ENCODE results near the gene SLC36A2.
"Not testable (repeated sequence)": the region's sequence is repeated elsewhere in the genome, so short reads cannot be mapped to it uniquely, and the experiment has no call there.

The SLC36A2 gene

GRCh38 chr5:151378616-151379015, 31.3 kb upstream of the SLC36A2 start:
- Histone ChIP-seq H3K4me1 (no peaks in the 10 kb centered on the region), H3K9me3 (no peaks in the 10 kb centered on the region), H3K27me3 (0 out of 2 replicates have a peak, but pooled peaks cover 3% of the 10 kb centered on the region), H3K4me3 (ENCODE audit: low read depth, low read length) (no peak overlapping the region), H3K36me3 (no peaks in the 10 kb centered on the region)
- no peak for TF ChIP-seq CTCF (IDR thresholded peaks at IDR 0.05; ENCODE audit: low read depth, low read length)
- DNase-seq = no peak

GRCh38 chr5:151374539-151374938, 27.2 kb upstream of the SLC36A2 start:
- Histone ChIP-seq H3K9me3 (no peaks in the 10 kb centered on the region), H3K4me1 (no peaks in the 10 kb centered on the region), H3K36me3 (no peaks in the 10 kb centered on the region), H3K27me3 (no peaks in the 10 kb centered on the region), H3K4me3 (ENCODE audit: low read depth, low read length) (no peak overlapping the region)
- no peak for DNase-seq
- no peak for TF ChIP-seq CTCF (IDR thresholded peaks at IDR 0.05; ENCODE audit: low read depth, low read length)

GRCh38 chr5:151367038-151367437, 19.7 kb upstream of the SLC36A2 start:
- not testable (repeated sequence) for H3K4me1 ChIP-seq; H3K36me3 ChIP-seq; H3K27me3 ChIP-seq; H3K9me3 ChIP-seq; H3K4me3 ChIP-seq (ENCODE audit: low read depth, low read length); DNase-seq

- H3K36me3 ChIP-seq = no peaks in the 10 kb centered on the region
- H3K9me3 ChIP-seq = no peaks in the 10 kb centered on the region; the same call in 1 of the 2 replicates
- no peak overlapping the region for H3K4me3 ChIP-seq (ENCODE audit: low read depth, low read length)
- H3K4me1 ChIP-seq = no peaks in the 10 kb centered on the region
- H3K27me3 ChIP-seq = no peaks in the 10 kb centered on the region
- DNase-seq = no peak
- TF ChIP-seq CTCF (IDR thresholded peaks at IDR 0.05; ENCODE audit: low read depth, low read length) = no peak
Observed at GRCh38 chr5:151363673-151364072, 16.3 kb upstream of the SLC36A2 start.

GRCh38 chr5:151362970-151363369, 15.6 kb upstream of the SLC36A2 start:
- no peak for DNase-seq
- no peak overlapping the region for H3K4me3 ChIP-seq (ENCODE audit: low read depth, low read length)
- no peaks in the 10 kb centered on the region for H3K4me1 ChIP-seq
- no peaks in the 10 kb centered on the region for H3K36me3 ChIP-seq
- no peaks in the 10 kb centered on the region for H3K27me3 ChIP-seq
- H3K9me3 ChIP-seq = no peaks in the 10 kb centered on the region; the same call in 1 of the 2 replicates
- no peak for TF ChIP-seq CTCF (IDR thresholded peaks at IDR 0.05; ENCODE audit: low read depth, low read length)

GRCh38 chr5:151359391-151359790, 12.0 kb upstream of the SLC36A2 start:
- H3K9me3 ChIP-seq = no peaks in the 10 kb centered on the region; the same call in 1 of the 2 replicates
- H3K27me3 ChIP-seq = no peaks in the 10 kb centered on the region
- TF ChIP-seq CTCF (IDR thresholded peaks at IDR 0.05; ENCODE audit: low read depth, low read length) = no peak

GRCh38 chr5:151357792-151358191, 10.4 kb upstream of the SLC36A2 start:
- H3K36me3 ChIP-seq = no peaks in the 10 kb centered on the region
- no peaks in the 10 kb centered on the region for H3K4me1 ChIP-seq
- H3K27me3 ChIP-seq = no peaks in the 10 kb centered on the region
- H3K4me3 ChIP-seq (ENCODE audit: low read depth, low read length) = no peak overlapping the region
- H3K9me3 ChIP-seq = no peaks in the 10 kb centered on the region; the same call in 1 of the 2 replicates
- no peak for DNase-seq
- TF ChIP-seq CTCF (IDR thresholded peaks at IDR 0.05; ENCODE audit: low read depth, low read length) = no peak

More at GRCh38 chr5:151359391-151359790, 12.0 kb upstream of the SLC36A2 start:
- no peak for DNase-seq
- H3K4me1 ChIP-seq = no peaks in the 10 kb centered on the region
- no peak overlapping the region for H3K4me3 ChIP-seq (ENCODE audit: low read depth, low read length)
- no peaks in the 10 kb centered on the region for H3K36me3 ChIP-seq

Measured in BE2C (cell line).